Parathyroid adenoma (tissue), 2 donors: Measurements from ENCODE around the gene FNDC3B.

ENCODE experiments used
- H2AFZ ChIP-seq: fragments of 300-600 bp; sonication (generic); one replicate; pipeline ENCODE4 v1.7.0; 2017; ENCODE audit warnings: antibody characterized with exemption, mild to moderate bottlenecking
- H3K27ac ChIP-seq: fragments of 300-600 bp; sonication (generic); one replicate; pipeline ENCODE4 v1.7.0; 2017
- H3K27me3 ChIP-seq: fragments of 300-600 bp; sonication (generic); one replicate; pipeline ENCODE4 v1.7.0; 2017; ENCODE audit warnings: low read length; ENCODE audit not compliant: control insufficient read depth, insufficient read depth
- H3K36me3 ChIP-seq: fragments of 300-600 bp; sonication (generic); one replicate; pipeline ENCODE4 v1.7.0; 2017; ENCODE audit warnings: low read length; ENCODE audit not compliant: control insufficient read depth, insufficient read depth
- H3K4me1 ChIP-seq: fragments of 300-600 bp; sonication (generic); one replicate; pipeline ENCODE4 v1.7.0; 2017; ENCODE audit warnings: control low read depth
- H3K4me2 ChIP-seq: fragments of 300-600 bp; sonication (generic); one replicate; pipeline ENCODE4 v1.7.0; 2017; ENCODE audit warnings: low read length
- H3K4me3 ChIP-seq: fragments of 300-600 bp; sonication (generic); one replicate; pipeline ENCODE4 v1.7.0; 2017; ENCODE audit warnings: low read depth, low read length
- H3K79me2 ChIP-seq: fragments of 300-600 bp; sonication (generic); one replicate; pipeline ENCODE4 v1.7.0; 2017; ENCODE audit warnings: control low read depth
- H3K9ac ChIP-seq: fragments of 300-600 bp; sonication (generic); one replicate; pipeline ENCODE4 v1.7.0; 2017; ENCODE audit warnings: mild to moderate bottlenecking
- H3K9me3 ChIP-seq: fragments of 300-600 bp; sonication (generic); one replicate; pipeline ENCODE4 v1.7.0; 2017; ENCODE audit warnings: low read length; ENCODE audit not compliant: control insufficient read depth
- CTCF ChIP-seq: fragments of 300-600 bp; sonication (generic); IDR thresholded peaks from one replicate; pipeline ENCODE4 v1.7.0; 2017; ENCODE audit warnings: antibody characterized with exemption, mild to moderate bottlenecking
- donor health status: primary hyperparathyroidism.

FNDC3B gene

GRCh38 chr3:172268425-172268824 is 229.0 kb downstream of the FNDC3B start:
- no peak for TF ChIP-seq CTCF
- Histone ChIP-seq H3K9me3 (no peaks in the 10 kb centered on the region), H3K4me3 (no peak overlapping the region), H3K27ac (no peak overlapping the region), H3K27me3 (no peaks in the 10 kb centered on the region), H3K9ac (no peak overlapping the region), H3K4me2 (no peak overlapping the region), H3K4me1 (peaks cover 5% of the 10 kb centered on the region), H3K36me3 (no peaks in the 10 kb centered on the region), H2AFZ (no peak overlapping the region), H3K79me2 (peaks cover 3% of the 10 kb centered on the region)

- H3K9ac ChIP-seq = no peak overlapping the region
- no peaks in the 10 kb centered on the region for H3K36me3 ChIP-seq
- no peaks in the 10 kb centered on the region for H3K27me3 ChIP-seq
- H3K4me2 ChIP-seq = no peak overlapping the region
- H3K79me2 ChIP-seq = peaks cover 5% of the 10 kb centered on the region
- H3K4me1 ChIP-seq = peaks cover 5% of the 10 kb centered on the region
- H3K27ac ChIP-seq = no peak overlapping the region
- no peak for TF ChIP-seq CTCF
- no peaks in the 10 kb centered on the region for H3K9me3 ChIP-seq
- H2AFZ ChIP-seq = no peak overlapping the region
- H3K4me3 ChIP-seq = no peak overlapping the region
Measured at GRCh38 chr3:172268868-172269267, 229.5 kb downstream of the FNDC3B start.

GRCh38 chr3:172270557-172271166 is 231.3 kb downstream of the FNDC3B start:
- peaks cover 7% of the 10 kb centered on the region for H3K79me2 ChIP-seq
- H3K27me3 ChIP-seq = no peaks in the 10 kb centered on the region
- no peak overlapping the region for H3K4me3 ChIP-seq
- no peak overlapping the region for H3K9ac ChIP-seq
- no peak overlapping the region for H3K27ac ChIP-seq
- H3K9me3 ChIP-seq = no peaks in the 10 kb centered on the region
- no peaks in the 10 kb centered on the region for H3K4me1 ChIP-seq
- no peaks in the 10 kb centered on the region for H3K36me3 ChIP-seq
- TF ChIP-seq CTCF = no peak
- H3K4me2 ChIP-seq = no peak overlapping the region
- H2AFZ ChIP-seq = no peak overlapping the region

GRCh38 chr3:172271386-172271976 is 232.1 kb downstream of the FNDC3B start:
- Histone ChIP-seq H3K36me3 (no peaks in the 10 kb centered on the region), H3K27ac (no peak overlapping the region), H3K4me2 (no peak overlapping the region), H3K9me3 (no peaks in the 10 kb centered on the region), H3K9ac (no peak overlapping the region), H3K4me1 (no peaks in the 10 kb centered on the region), H3K4me3 (no peak overlapping the region), H3K27me3 (no peaks in the 10 kb centered on the region), H2AFZ (no peak overlapping the region), H3K79me2 (peaks cover 7% of the 10 kb centered on the region)
- no peak for TF ChIP-seq CTCF

GRCh38 chr3:172272698-172273097 is 233.3 kb downstream of the FNDC3B start:
- Histone ChIP-seq H2AFZ (no peak overlapping the region), H3K9me3 (no peaks in the 10 kb centered on the region), H3K9ac (no peak overlapping the region), H3K27me3 (no peaks in the 10 kb centered on the region), H3K27ac (no peak overlapping the region), H3K4me3 (no peak overlapping the region), H3K4me2 (no peak overlapping the region), H3K36me3 (no peaks in the 10 kb centered on the region), H3K79me2 (peaks cover 7% of the 10 kb centered on the region), H3K4me1 (no peaks in the 10 kb centered on the region)
- TF ChIP-seq CTCF = no peak
